ENCODE measurements around the gene DCAF5.

Gene DCAF5

DNA sequence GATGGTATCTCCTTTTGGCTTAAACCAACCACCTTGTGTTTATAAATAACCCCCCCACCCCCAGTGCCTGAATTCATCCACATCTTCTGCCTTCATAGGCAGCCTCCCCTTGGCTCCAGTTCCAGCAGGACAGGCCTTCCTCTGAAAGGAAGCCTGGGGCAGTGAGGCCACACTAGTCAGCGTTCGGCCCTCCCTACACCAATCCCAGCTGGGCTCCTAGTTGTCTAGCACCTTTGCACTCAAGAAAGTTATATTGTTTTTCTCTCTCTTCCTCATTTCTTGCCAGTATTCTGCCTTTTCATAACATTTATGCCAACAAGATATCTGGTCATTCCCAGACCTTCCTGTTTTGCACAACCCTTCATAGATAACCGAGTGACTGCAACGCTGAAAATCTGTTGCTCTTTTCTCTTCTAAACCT is 100.7 kb downstream of the DCAF5 start:
- no peaks in the 10 kb centered on the region for H3K9me3 ChIP-seq (ENCODE audit: severe bottlenecking)
- DNase-seq (ENCODE audit: low spot score) (no peak), ATAC-seq (ENCODE audit: low read depth) (no peak)
- TF ChIP-seq, protein P1, sequence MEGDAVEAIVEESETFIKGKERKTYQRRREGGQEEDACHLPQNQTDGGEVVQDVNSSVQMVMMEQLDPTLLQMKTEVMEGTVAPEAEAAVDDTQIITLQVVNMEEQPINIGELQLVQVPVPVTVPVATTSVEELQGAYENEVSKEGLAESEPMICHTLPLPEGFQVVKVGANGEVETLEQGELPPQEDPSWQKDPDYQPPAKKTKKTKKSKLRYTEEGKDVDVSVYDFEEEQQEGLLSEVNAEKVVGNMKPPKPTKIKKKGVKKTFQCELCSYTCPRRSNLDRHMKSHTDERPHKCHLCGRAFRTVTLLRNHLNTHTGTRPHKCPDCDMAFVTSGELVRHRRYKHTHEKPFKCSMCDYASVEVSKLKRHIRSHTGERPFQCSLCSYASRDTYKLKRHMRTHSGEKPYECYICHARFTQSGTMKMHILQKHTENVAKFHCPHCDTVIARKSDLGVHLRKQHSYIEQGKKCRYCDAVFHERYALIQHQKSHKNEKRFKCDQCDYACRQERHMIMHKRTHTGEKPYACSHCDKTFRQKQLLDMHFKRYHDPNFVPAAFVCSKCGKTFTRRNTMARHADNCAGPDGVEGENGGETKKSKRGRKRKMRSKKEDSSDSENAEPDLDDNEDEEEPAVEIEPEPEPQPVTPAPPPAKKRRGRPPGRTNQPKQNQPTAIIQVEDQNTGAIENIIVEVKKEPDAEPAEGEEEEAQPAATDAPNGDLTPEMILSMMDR (IDR thresholded peaks at IDR 0.05; ENCODE audit: poor library complexity, severe bottlenecking), result no peak
- H3K27ac ChIP-seq (ENCODE audit: poor library complexity, severe bottlenecking), result no peak overlapping the region
- peaks cover 9% of the 10 kb centered on the region for H3K4me1 ChIP-seq (ENCODE audit: insufficient read depth, poor library complexity, severe bottlenecking)
- H3K4me3 ChIP-seq (ENCODE audit: severe bottlenecking), result no peak overlapping the region
- peaks cover 31% of the 10 kb centered on the region for H3K36me3 ChIP-seq (ENCODE audit: low read depth)
- no peaks in the 10 kb centered on the region for H3K27me3 ChIP-seq (ENCODE audit: insufficient read depth, poor library complexity, severe bottlenecking)

DNA sequence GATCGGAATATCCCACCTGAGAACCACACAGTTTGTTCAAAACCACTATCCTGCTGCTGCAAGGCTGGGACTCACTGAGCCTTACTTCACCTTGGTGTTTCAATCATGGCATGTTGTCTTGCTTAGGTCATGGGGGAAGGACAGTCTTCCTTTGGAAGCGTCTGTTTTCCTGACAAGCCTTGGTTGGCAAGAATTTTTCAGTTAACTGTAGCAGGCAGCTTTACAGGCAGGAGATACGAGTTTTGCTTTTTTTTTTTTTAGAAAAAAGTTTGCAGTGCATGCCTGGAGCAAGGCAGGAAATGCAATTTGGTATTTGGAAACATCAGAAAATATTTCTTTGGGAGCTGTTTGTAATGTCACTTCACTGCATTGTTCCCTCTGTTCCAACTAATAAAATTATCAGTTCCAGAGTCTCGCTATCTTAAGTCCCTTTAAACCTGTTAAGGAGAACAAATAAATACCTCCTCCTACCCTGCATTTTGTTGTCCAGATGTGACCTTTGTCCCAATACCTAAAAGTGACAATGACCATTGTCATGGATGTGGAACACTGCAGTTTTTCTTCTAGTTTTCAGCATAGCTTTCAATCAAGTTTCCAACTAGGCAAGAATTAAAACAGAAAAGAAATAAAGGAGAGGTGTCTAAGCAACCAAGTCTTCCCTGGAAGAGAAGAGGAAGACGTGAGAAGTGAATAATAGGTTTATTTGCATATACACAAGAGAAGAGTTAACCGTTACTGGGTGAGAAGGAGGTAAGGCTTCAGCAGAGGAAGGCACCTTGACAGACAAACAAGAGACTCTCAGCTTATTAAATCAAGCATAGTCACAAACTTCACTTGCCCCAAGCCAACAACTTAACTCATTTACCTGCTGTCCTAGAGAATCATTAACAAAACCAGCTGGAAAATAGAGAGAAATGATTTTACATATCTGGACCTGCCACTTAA is 102.4 kb downstream of the DCAF5 start:
- DNase-seq (ENCODE audit: low spot score) (no peak), ATAC-seq (ENCODE audit: low read depth) (no peak)
- peaks cover 29% of the 10 kb centered on the region for H3K36me3 ChIP-seq (ENCODE audit: low read depth)
- H3K27ac ChIP-seq (ENCODE audit: poor library complexity, severe bottlenecking), result peak overlapping the region; percentile 9
- no peak overlapping the region for H3K4me3 ChIP-seq (ENCODE audit: severe bottlenecking)
- TF ChIP-seq, protein P1 (IDR thresholded peaks at IDR 0.05; ENCODE audit: poor library complexity, severe bottlenecking), result no peak
- H3K27me3 ChIP-seq (ENCODE audit: insufficient read depth, poor library complexity, severe bottlenecking), result no peaks in the 10 kb centered on the region
- peaks cover 9% of the 10 kb centered on the region for H3K4me1 ChIP-seq (ENCODE audit: insufficient read depth, poor library complexity, severe bottlenecking)
- H3K9me3 ChIP-seq (ENCODE audit: severe bottlenecking), result no peaks in the 10 kb centered on the region

DNA sequence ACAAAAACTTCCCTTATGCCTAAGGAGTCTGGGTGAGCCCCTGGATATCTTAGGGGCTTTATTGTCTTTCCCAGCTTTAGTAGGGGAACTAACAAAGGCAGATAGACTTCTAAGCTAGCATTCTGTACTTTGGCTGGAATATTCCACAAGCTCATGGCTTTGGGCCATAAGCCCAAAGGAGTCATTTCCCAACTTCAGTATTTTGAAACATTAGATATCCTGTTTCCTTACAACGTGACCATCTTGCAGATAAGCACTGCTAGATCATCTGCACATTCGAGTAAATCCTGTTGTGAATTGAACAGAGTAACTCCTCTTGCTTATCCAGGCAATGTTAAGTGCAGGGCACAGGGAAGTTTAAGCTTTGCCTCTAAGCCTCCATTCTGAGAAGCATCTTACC is 103.2 kb downstream of the DCAF5 start:
- Histone ChIP-seq H3K27me3 (ENCODE audit: insufficient read depth, poor library complexity, severe bottlenecking) (no peaks in the 10 kb centered on the region), H3K9me3 (ENCODE audit: severe bottlenecking) (no peaks in the 10 kb centered on the region), H3K4me1 (ENCODE audit: insufficient read depth, poor library complexity, severe bottlenecking) (peaks cover 9% of the 10 kb centered on the region), H3K27ac (ENCODE audit: poor library complexity, severe bottlenecking) (peak overlapping the region; percentile 9), H3K36me3 (ENCODE audit: low read depth) (peaks cover 20% of the 10 kb centered on the region), H3K4me3 (ENCODE audit: severe bottlenecking) (no peak overlapping the region)
- peak; percentile 60 for ATAC-seq (ENCODE audit: low read depth)
- DNase-seq (ENCODE audit: low spot score), result no peak
- TF ChIP-seq, protein P1 (IDR thresholded peaks at IDR 0.05; ENCODE audit: poor library complexity, severe bottlenecking), result no peak

DNA sequence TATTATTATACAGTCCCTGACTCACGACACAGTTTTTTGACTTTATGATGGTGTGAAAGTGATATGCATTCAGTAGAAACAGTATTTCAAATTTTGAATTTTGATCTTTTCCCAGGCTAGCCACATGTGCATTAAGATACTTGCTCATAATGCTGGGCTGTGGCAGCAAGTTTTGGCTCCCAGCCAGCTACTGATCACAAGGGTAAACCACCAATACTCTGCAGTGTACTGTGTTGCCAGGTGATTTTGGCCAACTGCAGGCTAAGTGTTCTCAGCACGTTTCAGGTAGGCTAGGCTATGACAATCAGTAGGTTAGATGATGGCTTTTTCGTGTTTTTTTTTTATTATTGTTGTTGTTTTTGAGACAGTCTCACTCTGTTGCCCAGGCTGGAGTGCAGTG is 104.5 kb downstream of the DCAF5 start:
- Histone ChIP-seq H3K27me3 (ENCODE audit: insufficient read depth, poor library complexity, severe bottlenecking) (no peaks in the 10 kb centered on the region), H3K4me1 (ENCODE audit: insufficient read depth, poor library complexity, severe bottlenecking) (peaks cover 9% of the 10 kb centered on the region), H3K36me3 (ENCODE audit: low read depth) (peaks cover 8% of the 10 kb centered on the region), H3K9me3 (ENCODE audit: severe bottlenecking) (no peaks in the 10 kb centered on the region), H3K27ac (ENCODE audit: poor library complexity, severe bottlenecking) (no peak overlapping the region), H3K4me3 (ENCODE audit: severe bottlenecking) (no peak overlapping the region)
- ATAC-seq (ENCODE audit: low read depth) (peak; percentile 57), DNase-seq (ENCODE audit: low spot score) (no peak)
- TF ChIP-seq, protein P1 (IDR thresholded peaks at IDR 0.05; ENCODE audit: poor library complexity, severe bottlenecking), result no peak

DNA sequence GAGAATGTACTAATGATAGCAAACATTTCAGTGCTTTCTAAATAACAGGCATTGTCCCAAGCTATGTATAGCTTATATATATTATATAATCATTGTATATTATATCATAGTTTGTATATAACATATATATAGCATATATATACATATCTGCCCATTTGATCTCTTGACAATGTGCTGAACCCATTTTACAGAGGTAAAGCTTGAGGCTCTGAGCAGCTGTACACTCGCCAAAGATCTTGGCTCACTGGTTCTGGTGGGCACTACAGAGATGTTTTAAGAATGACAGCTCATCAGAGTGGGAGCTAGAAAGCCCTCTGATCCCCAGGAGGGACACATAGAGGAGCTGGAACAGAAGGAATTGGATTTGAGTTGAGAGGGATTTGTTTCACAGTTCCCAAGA is 105.7 kb downstream of the DCAF5 start:
- peaks cover 9% of the 10 kb centered on the region for H3K4me1 ChIP-seq (ENCODE audit: insufficient read depth, poor library complexity, severe bottlenecking)

More for the DNA sequence above, 105.7 kb downstream of the DCAF5 start:
- no peak overlapping the region for H3K4me3 ChIP-seq (ENCODE audit: severe bottlenecking)
- TF ChIP-seq, protein P1 (IDR thresholded peaks at IDR 0.05; ENCODE audit: poor library complexity, severe bottlenecking), result no peak
- DNase-seq (ENCODE audit: low spot score), result no peak
- H3K36me3 ChIP-seq (ENCODE audit: low read depth), result no peaks in the 10 kb centered on the region
- no peaks in the 10 kb centered on the region for H3K9me3 ChIP-seq (ENCODE audit: severe bottlenecking)
- H3K27ac ChIP-seq (ENCODE audit: poor library complexity, severe bottlenecking), result no peak overlapping the region
- H3K27me3 ChIP-seq (ENCODE audit: insufficient read depth, poor library complexity, severe bottlenecking), result no peaks in the 10 kb centered on the region
- no peak for ATAC-seq (ENCODE audit: low read depth)
